HepG2 (cell line): Measurements from ENCODE around the gene FAM234A. TPM values are rescaled to one million over a fixed set of nuclear protein-coding genes. Genes with fewer than 3 reads are reported as not detected.

Experiments
- ADNP ChIP-seq: sonication (generic); formaldehyde crosslinking; IDR thresholded peaks from 2 replicates; pipeline ENCODE4 v1.4.0; 2020; ENCODE audit warnings: missing genetic modification reagents
- PLRG1 ChIP-seq: fragments of 450-650 bp; conservative IDR thresholded peaks from 2 replicates; pipeline ENCODE4 v1.6.1; 2016
- SP2 ChIP-seq: sonication (generic); formaldehyde crosslinking; IDR thresholded peaks from 2 replicates; pipeline ENCODE4 v1.5.1; 2020; ENCODE audit warnings: mild to moderate bottlenecking, missing genetic modification reagents
- U2AF1 ChIP-seq: fragments of 200-400 bp; formaldehyde crosslinking; optimal IDR thresholded peaks from 2 replicates; pipeline ENCODE3; 2017; ENCODE audit warnings: mild to moderate bottlenecking, low read depth, low read length
- ZNF124 ChIP-seq: sonication (generic); formaldehyde crosslinking; IDR thresholded peaks from 2 replicates; pipeline ENCODE4 v1.4.0; 2020; ENCODE audit warnings: missing genetic modification reagents
- ZNF296 ChIP-seq: sonication (generic); formaldehyde crosslinking; conservative IDR thresholded peaks from 2 replicates; pipeline ENCODE4 v1.5.0; 2020; ENCODE audit warnings: mild to moderate bottlenecking, missing genetic modification reagents
- ZNF441 ChIP-seq: sonication (generic); formaldehyde crosslinking; IDR thresholded peaks from 2 replicates; pipeline ENCODE4 v1.7.0; 2021; ENCODE audit warnings: missing genetic modification reagents, borderline replicate concordance
- ZNF546 ChIP-seq: sonication (generic); formaldehyde crosslinking; conservative IDR thresholded peaks from 2 replicates; pipeline ENCODE4 v1.8.1; 2023; ENCODE audit warnings: mild to moderate bottlenecking, missing genetic modification reagents
- polyA plus RNA-seq, 8 experiments: library from polyadenylated mRNA; depleted of rRNA in 3 of 8; stranded (reverse) in 7 of 8; unstranded in 1 of 8; fragments of >200 nt; fragmentation: Illumina TruSeq in 4 of 8; extraction: Trizol in 4 of 8; gene quantifications; 2 replicates each; pipeline versions ENCODE4 v1.2.1 to v1.2.3, GENCODE V29; 2011 to 2016; ENCODE audit warnings: low read depth in 4 of 8, missing spikeins in 1 of 8, mixed read lengths in 1 of 8; ENCODE audit not compliant: insufficient read depth in 1 of 8
- total RNA-seq, 5 experiments: library from RNA; depleted of rRNA; stranded (reverse); fragments of >200 nt; fragmentation: Illumina TruSeq; extraction: Trizol; gene quantifications; 2 replicates each; pipeline ENCODE4 v1.2.3, GENCODE V29; 2016; ENCODE audit warnings: low read depth in 1 of 5
- TF ChIP-seq, protein P1 (sequence below): sonication (generic); formaldehyde crosslinking; IDR thresholded peaks from 2 replicates; pipeline ENCODE4 v1.4.0; 2020; ENCODE audit warnings: missing genetic modification reagents, mild to moderate bottlenecking, borderline replicate concordance
- TF ChIP-seq, protein P2 (sequence below): fragments of 450-650 bp; IDR thresholded peaks from 2 replicates; pipeline ENCODE4 v1.6.1; 2016
- TF ChIP-seq, protein P3 (sequence below): sonication (generic); formaldehyde crosslinking; IDR thresholded peaks from 2 replicates; pipeline ENCODE4 v1.4.0; 2020; ENCODE audit warnings: missing genetic modification reagents
- TF ChIP-seq, protein P4 (sequence below): IDR thresholded peaks from 2 replicates; pipeline ENCODE4 v1.6.1; 2016; ENCODE audit warnings: missing compliant biosample characterization, missing genetic modification reagents, borderline replicate concordance
- TF ChIP-seq, protein P5 (sequence below): sonication (generic); formaldehyde crosslinking; IDR thresholded peaks from 2 replicates; pipeline ENCODE4 v1.8.0; 2022; ENCODE audit warnings: mild to moderate bottlenecking, missing genetic modification reagents
- TF ChIP-seq, protein P6 (sequence below): sonication (generic); formaldehyde crosslinking; IDR thresholded peaks from 2 replicates; pipeline ENCODE4 v1.4.0; 2020; ENCODE audit warnings: missing genetic modification reagents, borderline replicate concordance

Gene FAM234A
- total and polyA plus RNA-seq, 2 of the 13 experiments (the other 11 are each of a cell fraction or from before 2014, with no cell fraction given): 29.2 to 34.4 TPM

DNA sequence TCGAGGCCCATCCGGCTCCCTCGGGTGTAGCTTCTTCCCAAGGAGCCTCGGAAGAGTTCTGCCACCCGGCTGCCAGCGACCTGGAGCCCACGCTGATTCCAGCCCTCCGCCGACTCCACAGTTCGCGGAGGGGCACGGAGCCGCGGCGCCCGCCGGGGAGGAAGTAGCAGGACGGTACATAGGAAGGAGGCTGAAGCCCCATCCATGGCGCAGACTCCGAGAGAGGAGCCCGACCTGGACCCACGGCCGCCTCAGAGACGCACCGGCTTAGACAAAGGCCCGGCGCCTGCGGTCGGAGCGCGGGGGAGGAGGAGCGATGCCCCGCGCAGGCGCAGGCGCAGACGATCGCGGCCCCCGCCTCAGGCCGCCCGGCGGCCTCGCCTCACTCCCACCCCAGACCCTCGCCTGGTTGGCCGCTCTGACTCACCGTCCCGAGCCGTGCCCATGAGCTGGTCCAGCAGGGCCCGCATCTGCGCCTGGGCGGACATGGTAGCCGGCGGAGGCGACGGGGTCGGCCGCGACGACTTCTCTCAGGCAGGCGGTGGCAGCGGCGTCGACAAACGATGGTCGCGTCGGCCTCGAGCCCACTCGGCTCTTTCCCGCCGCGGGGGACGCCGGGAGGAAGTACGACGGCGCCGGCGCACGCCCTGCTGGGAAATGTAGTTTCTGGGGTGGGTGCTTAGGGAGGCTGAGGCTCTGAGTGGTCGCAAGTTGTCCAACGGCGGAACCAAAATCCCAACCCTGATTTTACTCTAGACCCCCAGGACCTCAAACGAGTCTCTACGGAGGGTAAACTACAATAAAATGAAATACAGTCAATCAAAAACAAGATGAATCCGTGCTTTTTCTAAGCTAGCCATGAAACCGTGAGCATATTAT is 5.5 kb upstream of the FAM234A start, which contains the start of gene LUC7L (continued):
- TF ChIP-seq, protein P1, sequence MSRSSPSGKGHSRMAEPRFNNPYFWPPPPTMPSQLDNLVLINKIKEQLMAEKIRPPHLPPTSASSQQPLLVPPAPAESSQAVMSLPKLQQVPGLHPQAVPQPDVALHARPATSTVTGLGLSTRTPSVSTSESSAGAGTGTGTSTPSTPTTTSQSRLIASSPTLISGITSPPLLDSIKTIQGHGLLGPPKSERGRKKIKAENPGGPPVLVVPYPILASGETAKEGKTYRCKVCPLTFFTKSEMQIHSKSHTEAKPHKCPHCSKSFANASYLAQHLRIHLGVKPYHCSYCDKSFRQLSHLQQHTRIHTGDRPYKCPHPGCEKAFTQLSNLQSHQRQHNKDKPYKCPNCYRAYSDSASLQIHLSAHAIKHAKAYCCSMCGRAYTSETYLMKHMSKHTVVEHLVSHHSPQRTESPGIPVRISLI: no peak
- TF ChIP-seq, protein P2, sequence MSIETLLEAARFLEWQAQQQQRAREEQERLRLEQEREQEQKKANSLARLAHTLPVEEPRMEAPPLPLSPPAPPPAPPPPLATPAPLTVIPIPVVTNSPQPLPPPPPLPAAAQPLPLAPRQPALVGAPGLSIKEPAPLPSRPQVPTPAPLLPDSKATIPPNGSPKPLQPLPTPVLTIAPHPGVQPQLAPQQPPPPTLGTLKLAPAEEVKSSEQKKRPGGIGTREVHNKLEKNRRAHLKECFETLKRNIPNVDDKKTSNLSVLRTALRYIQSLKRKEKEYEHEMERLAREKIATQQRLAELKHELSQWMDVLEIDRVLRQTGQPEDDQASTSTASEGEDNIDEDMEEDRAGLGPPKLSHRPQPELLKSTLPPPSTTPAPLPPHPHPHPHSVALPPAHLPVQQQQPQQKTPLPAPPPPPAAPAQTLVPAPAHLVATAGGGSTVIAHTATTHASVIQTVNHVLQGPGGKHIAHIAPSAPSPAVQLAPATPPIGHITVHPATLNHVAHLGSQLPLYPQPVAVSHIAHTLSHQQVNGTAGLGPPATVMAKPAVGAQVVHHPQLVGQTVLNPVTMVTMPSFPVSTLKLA: no peak
- TF ChIP-seq ZNF441 (CRISPR knock-in tag) (peak; percentile 88), ZNF124 (CRISPR knock-in tag) (peak; percentile 91), ZNF546 (CRISPR knock-in tag) (peak; percentile 97), PLRG1 (no peak), ZNF296 (CRISPR knock-in tag) (no peak), SP2 (CRISPR knock-in tag) (peak; percentile 63; the same call in 1 of the 2 replicates), U2AF1 (no peak), ADNP (CRISPR knock-in tag) (no peak)
- TF ChIP-seq, protein P3, sequence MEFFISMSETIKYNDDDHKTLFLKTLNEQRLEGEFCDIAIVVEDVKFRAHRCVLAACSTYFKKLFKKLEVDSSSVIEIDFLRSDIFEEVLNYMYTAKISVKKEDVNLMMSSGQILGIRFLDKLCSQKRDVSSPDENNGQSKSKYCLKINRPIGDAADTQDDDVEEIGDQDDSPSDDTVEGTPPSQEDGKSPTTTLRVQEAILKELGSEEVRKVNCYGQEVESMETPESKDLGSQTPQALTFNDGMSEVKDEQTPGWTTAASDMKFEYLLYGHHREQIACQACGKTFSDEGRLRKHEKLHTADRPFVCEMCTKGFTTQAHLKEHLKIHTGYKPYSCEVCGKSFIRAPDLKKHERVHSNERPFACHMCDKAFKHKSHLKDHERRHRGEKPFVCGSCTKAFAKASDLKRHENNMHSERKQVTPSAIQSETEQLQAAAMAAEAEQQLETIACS (CRISPR knock-in tag): peak; percentile 64; the same call in 1 of the 2 replicates
- TF ChIP-seq, protein P4, sequence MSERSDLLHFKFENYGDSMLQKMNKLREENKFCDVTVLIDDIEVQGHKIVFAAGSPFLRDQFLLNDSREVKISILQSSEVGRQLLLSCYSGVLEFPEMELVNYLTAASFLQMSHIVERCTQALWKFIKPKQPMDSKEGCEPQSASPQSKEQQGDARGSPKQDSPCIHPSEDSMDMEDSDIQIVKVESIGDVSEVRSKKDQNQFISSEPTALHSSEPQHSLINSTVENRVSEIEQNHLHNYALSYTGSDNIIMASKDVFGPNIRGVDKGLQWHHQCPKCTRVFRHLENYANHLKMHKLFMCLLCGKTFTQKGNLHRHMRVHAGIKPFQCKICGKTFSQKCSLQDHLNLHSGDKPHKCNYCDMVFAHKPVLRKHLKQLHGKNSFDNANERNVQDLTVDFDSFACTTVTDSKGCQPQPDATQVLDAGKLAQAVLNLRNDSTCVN: peak; percentile 91; the same call in 1 of the 2 replicates
- TF ChIP-seq, protein P5, sequence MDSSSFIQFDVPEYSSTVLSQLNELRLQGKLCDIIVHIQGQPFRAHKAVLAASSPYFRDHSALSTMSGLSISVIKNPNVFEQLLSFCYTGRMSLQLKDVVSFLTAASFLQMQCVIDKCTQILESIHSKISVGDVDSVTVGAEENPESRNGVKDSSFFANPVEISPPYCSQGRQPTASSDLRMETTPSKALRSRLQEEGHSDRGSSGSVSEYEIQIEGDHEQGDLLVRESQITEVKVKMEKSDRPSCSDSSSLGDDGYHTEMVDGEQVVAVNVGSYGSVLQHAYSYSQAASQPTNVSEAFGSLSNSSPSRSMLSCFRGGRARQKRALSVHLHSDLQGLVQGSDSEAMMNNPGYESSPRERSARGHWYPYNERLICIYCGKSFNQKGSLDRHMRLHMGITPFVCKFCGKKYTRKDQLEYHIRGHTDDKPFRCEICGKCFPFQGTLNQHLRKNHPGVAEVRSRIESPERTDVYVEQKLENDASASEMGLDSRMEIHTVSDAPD: peak; percentile 94
- TF ChIP-seq, protein P6, sequence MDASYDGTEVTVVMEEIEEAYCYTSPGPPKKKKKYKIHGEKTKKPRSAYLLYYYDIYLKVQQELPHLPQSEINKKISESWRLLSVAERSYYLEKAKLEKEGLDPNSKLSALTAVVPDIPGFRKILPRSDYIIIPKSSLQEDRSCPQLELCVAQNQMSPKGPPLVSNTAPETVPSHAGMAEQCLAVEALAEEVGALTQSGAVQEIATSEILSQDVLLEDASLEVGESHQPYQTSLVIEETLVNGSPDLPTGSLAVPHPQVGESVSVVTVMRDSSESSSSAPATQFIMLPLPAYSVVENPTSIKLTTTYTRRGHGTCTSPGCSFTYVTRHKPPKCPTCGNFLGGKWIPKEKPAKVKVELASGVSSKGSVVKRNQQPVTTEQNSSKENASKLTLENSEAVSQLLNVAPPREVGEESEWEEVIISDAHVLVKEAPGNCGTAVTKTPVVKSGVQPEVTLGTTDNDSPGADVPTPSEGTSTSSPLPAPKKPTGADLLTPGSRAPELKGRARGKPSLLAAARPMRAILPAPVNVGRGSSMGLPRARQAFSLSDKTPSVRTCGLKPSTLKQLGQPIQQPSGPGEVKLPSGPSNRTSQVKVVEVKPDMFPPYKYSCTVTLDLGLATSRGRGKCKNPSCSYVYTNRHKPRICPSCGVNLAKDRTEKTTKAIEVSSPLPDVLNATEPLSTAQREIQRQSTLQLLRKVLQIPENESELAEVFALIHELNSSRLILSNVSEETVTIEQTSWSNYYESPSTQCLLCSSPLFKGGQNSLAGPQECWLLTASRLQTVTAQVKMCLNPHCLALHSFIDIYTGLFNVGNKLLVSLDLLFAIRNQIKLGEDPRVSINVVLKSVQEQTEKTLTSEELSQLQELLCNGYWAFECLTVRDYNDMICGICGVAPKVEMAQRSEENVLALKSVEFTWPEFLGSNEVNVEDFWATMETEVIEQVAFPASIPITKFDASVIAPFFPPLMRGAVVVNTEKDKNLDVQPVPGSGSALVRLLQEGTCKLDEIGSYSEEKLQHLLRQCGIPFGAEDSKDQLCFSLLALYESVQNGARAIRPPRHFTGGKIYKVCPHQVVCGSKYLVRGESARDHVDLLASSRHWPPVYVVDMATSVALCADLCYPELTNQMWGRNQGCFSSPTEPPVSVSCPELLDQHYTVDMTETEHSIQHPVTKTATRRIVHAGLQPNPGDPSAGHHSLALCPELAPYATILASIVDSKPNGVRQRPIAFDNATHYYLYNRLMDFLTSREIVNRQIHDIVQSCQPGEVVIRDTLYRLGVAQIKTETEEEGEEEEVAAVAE (CRISPR knock-in tag): peak; percentile 83; the same call in 1 of the 2 replicates
